ENCODE results near the gene PIK3C2B.
"Not testable (repeated sequence)": the region's sequence is repeated elsewhere in the genome, so short reads cannot be mapped to it uniquely, and the experiment has no call there.

PIK3C2B gene, protein sequence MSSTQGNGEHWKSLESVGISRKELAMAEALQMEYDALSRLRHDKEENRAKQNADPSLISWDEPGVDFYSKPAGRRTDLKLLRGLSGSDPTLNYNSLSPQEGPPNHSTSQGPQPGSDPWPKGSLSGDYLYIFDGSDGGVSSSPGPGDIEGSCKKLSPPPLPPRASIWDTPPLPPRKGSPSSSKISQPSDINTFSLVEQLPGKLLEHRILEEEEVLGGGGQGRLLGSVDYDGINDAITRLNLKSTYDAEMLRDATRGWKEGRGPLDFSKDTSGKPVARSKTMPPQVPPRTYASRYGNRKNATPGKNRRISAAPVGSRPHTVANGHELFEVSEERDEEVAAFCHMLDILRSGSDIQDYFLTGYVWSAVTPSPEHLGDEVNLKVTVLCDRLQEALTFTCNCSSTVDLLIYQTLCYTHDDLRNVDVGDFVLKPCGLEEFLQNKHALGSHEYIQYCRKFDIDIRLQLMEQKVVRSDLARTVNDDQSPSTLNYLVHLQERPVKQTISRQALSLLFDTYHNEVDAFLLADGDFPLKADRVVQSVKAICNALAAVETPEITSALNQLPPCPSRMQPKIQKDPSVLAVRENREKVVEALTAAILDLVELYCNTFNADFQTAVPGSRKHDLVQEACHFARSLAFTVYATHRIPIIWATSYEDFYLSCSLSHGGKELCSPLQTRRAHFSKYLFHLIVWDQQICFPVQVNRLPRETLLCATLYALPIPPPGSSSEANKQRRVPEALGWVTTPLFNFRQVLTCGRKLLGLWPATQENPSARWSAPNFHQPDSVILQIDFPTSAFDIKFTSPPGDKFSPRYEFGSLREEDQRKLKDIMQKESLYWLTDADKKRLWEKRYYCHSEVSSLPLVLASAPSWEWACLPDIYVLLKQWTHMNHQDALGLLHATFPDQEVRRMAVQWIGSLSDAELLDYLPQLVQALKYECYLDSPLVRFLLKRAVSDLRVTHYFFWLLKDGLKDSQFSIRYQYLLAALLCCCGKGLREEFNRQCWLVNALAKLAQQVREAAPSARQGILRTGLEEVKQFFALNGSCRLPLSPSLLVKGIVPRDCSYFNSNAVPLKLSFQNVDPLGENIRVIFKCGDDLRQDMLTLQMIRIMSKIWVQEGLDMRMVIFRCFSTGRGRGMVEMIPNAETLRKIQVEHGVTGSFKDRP (N-terminal part only)

DNA sequence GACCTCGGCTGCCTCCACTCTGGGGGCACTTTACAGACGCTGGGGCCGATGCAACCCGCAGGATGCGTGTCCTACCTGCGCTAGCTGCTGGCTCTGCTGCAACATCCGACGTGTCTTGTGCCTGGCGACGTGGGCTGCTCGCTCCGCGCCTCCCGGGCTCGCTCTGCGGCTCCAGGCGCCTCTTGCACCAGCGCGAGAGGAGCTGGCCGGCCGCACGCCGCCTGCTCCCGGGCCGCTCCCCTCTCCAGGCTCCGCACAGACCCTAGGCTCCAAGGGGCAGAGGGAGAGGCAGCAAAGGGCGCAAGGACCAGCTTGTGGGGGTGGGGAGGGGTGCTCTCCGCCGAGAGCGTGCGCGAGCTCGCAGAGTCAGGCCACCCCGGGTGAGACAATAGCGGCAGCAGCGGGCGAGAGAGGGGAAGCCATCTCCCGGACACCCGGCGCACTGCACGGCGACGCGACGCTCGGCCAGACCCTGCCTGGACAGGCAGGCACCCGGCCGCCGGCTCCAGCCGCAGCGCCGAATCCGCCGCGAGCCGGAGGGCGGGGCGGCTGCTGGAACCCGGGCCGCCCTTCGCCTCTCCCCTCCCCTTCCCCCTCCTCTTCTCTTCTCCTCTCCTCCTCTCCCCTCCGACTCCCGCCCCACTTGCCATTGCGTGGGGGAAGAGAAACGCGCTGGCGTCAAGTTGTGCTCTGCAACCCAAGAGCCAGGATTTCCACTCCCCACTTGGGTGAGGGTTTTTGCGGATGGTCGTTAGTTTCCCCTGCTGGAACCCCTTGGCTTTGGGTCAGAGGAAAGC lies at the start of gene PIK3C2B:
PIK3C2B (minus strand) TSS at position 525 of the 797 bp plus-strand sequence. CDS start 25,003 bp downstream, outside the sequence.
- DNase-seq (ENCODE audit: low read depth, low spot score): no peak

DNA sequence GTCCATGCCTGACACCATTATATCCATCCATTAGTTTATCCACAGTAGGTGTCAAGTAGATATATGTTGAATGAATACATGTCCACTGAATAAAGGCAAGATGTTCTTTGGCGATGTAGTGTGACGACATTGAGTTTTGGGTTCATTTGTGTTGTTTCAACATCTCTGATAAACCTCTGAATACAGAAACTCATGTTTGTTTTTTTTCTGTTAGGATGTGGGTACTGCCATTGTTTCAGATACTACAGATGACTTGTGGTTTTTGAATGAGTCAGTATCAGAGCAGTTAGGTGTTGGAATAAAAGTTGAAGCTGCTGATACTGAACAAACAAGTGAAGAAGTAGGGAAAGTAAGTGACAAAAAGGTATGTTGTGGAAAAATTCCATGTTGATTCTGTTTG lies 49.7 kb upstream of the PIK3C2B start:
- no peak for DNase-seq (ENCODE audit: low read depth, low spot score)
- peak overlapping the region; percentile 3 for H3K27ac ChIP-seq

More for the DNA sequence above, at the start of gene PIK3C2B:
- peak within 1 kb of the TSS; percentile 57 for H3K27ac ChIP-seq

DNA sequence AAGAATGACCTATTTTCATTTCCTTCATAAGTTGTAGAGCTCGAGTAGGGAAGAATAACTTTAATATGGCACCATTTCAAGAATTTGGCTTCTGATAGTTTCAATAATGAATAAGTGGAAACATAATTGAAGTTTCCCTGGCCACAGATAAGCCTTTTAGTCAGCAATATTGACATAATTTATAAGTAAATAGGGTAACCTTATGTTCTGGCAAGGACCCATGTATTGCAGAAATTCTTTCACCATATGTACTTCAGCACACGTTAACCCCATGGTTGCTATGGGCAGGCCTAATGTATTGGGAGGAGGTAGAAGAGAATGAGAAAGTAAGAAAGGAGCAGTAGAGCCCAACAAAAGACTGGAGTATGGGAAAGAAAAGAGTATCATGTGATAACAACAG lies 47.0 kb upstream of the PIK3C2B start:
- H3K27ac ChIP-seq: no peak overlapping the region
- DNase-seq (ENCODE audit: low read depth, low spot score): no peak

DNA sequence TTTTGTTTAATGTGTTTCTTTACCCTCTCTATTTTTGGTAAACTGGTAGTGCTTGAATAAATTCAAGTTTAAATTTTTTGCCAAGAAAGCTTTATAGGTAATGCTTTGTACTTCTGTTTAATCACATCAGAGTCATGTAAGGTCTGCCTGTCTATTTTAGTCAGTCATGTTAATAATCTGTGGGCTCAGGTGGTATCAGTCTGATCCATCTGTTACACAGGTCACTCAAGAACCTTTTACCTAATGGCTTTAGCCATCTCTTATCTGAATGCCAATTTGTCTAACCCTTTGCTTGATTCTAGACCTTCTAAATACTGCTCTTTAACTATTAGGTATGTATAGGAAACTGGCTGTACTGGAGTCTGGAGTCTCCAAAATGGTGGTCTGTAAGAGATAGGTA lies 38.2 kb upstream of the PIK3C2B start:
- DNase-seq (ENCODE audit: low read depth, low spot score): no peak
- H3K27ac ChIP-seq: no peak overlapping the region

DNA sequence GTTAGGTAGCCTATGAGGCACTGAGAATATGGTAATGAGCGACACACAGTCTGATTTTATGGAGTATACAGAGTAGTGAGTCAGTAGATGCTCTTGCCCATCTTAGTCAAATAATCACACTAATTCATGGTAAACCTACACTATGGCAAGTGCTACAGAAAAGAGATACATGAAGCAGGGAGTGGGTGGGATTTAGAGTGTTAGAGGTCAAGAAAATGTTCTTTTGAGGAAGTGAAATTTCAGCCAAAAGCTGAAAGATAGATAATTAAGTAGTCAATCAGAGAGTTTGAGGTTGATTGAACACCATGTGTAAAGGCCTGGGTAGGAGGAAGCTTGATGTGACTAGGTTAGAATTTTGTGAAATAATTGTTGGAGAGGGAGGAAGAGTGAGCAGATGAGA lies 36.3 kb upstream of the PIK3C2B start:
- no peak overlapping the region for H3K27ac ChIP-seq
- DNase-seq (ENCODE audit: low read depth, low spot score): no peak

DNA sequence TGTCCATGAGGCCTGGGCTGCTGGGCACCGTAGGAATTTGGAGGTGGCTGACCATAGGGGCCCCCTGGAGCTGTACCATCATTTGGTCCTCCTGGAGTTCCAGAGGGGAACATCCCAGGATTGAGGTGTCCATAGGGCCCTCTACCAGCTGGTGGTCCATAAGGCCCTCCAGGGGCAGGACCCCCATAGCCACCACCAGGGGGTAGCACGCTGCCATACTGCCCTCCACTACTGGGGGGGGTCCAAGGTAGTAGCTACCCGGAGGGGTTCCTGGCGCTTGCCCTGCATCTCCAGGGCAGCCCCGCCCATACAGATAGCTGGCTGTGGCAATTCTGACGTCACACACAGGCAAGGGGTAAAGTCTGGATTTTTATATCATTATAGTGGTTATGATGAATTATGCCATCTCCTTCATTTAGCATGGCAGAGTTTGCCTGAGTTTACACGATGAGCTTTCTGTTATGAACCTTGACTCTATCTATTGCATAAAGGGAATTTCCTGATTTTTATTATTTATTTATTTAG lies 34.8 kb upstream of the PIK3C2B start:
- no peak overlapping the region for H3K27ac ChIP-seq
- no peak for DNase-seq (ENCODE audit: low read depth, low spot score)

DNA sequence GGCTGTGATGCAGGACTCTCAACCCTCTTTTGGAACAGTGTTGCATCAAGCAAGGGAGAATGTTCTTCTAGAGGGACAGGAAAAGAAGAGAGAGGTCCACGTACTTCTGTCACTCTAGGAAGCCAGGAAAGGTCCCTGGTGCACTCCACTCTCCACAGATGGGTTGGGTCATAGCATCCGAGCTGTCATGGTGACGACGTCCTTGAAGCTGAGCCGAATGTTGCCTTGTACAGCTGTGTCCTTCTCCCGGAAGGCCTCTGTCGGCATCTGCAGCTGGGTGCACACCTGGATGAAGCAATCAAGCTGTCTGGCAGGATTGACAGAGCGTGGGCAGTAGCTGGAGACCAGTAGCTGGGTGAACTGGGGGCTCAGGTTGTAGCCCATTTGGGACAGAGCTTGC lies 34.1 kb upstream of the PIK3C2B start:
- no peak for DNase-seq (ENCODE audit: low read depth, low spot score)
- H3K27ac ChIP-seq: no peak overlapping the region

DNA sequence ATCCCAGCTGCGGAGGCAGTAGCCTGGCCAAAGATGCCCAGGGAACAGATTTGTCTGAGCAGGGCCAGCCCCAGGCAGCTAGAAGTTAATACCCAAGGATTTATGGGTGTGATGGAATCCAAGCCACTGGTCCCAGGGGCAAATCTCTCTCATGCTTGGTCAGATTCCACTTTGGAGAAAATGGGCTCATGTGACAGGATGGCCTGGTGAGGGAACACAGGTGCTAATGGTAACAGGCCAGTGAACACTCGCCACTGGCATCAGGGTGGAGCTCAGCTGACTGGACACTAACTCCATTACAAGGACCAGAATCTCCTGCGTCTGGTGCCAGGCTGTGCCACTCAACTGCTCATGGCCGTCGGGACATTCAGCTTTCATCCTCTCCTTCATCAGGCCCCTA lies 33.6 kb upstream of the PIK3C2B start:
- no peak for DNase-seq (ENCODE audit: low read depth, low spot score)
- no peak overlapping the region for H3K27ac ChIP-seq

DNA sequence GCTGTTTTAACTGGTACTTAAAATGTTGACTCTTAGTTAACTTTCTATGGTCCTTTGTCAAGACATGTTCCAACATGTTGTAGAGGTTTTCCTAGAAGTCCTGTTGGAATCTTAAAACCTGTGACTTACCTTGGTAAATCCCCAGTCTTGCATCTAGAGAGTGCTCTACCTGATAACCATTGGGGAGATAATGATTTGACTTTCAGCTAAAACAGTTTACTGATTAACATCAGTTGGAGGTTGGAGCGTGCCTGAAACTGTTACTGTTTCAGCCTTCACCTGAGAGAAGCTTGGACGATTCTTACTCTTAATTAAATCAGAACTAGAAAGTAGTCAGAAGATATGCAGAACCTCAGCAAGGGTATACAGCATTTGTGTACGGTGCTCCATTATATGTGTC lies 30.4 kb upstream of the PIK3C2B start:
- DNase-seq (ENCODE audit: low read depth, low spot score): peak; percentile 63
- H3K27ac ChIP-seq: peak overlapping the region; percentile 74

DNA sequence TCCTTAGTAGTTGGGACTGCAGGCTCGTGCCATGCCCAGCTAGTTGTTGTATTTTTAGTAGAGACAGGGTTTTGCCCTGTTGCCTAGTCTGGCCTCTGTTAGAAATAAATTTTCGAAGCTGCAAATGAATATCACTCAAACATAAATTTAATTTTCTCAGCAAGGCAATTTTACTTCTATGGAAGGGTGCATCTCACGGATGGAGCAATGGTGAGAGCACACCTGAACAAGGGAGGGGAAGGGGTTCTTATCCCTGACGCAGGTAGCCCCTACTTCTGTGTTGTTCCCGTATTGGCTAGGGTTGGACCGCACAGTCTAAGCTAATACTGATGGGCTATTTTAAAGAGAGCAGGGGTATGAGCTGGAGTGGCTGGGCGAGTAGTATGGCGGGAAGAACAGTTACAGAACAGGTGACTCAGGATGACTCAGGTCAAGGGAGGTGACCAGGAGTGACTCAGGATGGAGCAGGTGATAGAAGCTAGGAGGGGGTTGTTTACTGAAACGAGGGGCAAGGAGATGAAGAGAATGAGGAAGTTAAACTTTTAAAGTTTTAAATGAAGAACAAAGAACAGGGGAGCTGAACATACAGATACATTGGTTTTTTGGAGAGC lies 29.1 kb upstream of the PIK3C2B start:
- no peak for DNase-seq (ENCODE audit: low read depth, low spot score)

DNA sequence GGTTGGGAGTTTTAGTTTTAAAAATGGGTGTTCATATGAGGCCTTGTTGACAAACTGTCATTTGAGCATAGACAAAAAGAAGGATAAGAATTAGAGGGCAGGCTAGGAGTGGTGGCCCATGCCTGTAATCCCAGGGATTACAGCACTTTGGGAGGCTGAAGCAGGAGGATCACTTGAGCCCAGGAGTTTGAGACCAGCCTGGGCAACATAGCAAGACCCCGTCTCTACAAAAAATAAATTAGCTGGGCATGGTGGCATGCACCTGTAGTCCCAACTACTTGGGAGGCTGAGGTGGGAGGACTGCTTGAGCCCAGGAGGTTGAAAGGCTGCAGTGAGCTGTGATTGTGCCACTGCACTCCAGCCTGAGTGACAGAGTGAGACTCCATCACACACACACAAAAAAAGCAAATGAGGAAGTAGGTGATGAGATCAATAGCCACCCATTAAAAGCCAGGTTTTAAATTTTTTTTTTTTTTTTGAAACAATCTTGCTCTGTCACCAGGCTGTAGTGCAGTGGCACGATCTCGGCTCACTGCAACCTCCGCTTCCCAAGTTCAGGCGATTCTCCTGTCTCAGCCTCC lies 27.4 kb upstream of the PIK3C2B start:
- not testable (repeated sequence) for H3K27ac ChIP-seq; DNase-seq (ENCODE audit: low read depth, low spot score)

More for the DNA sequence above, 29.1 kb upstream of the PIK3C2B start:
- H3K27ac ChIP-seq: peak overlapping the region; percentile 74

DNA sequence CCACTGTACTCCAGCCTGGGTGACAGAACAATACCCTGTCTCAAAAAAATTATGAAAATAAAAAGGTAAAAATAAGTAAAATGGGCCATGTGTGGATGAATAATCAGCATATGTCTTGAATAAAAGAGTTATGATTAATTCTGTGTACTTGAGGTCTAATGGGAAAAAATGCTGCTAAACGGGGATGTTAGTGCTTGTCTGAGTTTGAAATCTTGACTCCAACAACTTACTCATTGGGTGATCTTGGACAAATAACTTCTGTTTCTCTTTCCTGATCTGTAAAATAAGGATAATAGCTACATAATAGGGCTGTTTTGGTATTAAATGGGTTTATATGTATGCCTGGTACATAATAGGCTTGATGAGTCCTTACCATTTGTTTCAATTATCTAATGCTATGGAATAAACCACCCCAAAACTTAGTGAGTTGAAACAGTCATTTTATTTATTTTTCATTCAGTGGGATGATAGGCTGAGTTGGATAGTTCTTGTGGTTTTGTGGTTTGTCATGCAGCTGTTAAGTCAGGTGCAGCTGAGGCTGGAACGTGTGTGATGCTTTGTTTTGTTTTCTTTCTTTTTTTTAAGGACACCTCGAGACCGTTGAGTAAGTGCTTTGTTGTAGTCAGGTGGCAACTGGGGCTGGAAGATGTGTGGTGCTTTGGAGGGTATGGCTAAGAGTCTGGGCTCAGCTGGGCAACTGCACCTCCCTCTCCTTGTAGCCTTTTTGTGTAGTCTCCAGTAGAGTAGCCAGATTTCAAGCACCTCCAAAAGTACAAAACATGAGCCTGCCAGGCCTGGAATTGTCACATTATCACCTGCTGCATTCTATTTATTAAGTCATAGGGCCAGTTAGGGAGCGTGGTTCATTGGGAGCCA lies 26.5 kb upstream of the PIK3C2B start:
- H3K27ac ChIP-seq: peak overlapping the region; percentile 23
- peak; percentile 48 for DNase-seq (ENCODE audit: low read depth, low spot score)

DNA sequence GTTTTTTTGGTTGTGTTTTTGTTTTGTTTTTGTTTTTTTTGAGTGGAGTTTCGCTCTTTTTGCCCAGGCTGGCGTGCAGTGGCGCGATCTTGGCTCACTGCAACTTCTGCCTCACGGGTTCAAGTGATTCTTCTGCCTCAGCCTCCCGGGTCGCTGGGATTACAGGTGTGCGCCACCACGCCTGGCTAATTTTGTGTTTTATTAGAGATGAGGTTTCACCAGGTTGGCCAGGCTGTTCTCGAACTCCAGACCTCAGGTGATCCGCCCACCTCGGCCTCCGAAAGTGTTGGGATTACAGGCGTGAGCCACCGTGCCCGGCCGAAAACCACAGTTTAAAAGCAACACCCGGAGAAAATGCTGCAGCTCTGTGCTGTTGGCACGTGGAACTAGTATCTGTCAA lies 22.8 kb upstream of the PIK3C2B start:
- DNase-seq (ENCODE audit: low read depth, low spot score); H3K27ac ChIP-seq: not testable (repeated sequence)

DNA sequence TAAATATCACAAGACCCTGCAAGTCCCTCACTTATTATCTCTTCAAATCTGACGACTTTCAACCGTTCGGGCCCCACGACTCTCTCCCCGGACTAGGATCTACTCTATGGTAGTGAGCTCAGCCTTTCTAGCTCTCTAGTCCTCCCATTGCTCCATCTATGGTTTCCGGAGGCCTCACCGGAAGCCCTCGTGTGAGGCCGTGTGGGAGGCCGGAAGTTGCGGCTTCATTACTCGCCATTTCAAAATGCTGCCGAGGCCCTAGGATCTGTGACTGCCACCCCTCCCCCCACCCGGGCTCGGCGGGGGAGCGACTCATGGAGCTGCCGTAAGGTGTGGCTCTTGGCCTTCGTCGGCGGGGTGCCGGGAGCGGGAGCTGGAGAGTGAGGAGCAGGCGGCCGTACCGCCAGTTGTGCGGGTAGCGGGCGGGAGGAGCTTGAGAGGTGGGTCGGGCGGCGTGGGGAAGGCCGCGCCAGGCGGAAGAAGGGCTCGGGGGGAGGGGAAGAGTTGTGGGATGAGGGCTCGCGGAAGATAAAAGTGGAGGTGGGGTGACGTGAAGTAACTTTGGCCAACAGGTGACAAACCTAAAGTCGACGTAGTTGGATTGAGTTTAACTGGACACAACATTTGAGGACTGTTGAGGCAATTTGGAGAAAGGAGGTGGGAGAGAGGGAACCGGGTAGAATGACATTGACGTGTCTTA lies 21.7 kb upstream of the PIK3C2B start, which contains the start of gene MDM4:
MDM4 (plus strand) TSS at position 227 of the 700 bp plus-strand sequence. CDS start 9,113 bp downstream, outside the sequence.
- DNase-seq (ENCODE audit: low read depth, low spot score): peak; percentile 84

DNA sequence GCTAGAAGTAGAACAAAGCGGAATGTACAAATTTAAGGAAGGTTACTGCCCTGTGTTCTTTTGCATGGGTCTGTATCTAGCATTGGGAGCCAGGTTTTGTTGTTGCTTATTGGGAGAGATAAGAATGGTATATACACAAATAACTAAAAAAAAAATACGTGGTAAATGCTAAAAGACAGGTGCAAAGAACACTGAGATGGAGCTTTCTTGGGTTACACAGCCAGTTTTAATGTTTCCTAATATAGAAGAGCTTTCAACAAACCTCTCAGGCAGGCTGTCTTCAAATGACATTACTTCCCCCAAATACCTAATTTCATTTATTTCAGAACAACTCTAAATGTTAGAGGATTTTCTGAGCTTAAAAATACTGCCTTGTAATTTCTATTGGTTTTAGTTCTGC lies 20.2 kb upstream of the PIK3C2B start:
- H3K27ac ChIP-seq: no peak overlapping the region
- DNase-seq (ENCODE audit: low read depth, low spot score): no peak

More for the DNA sequence above, 21.7 kb upstream of the PIK3C2B start, which contains the start of gene MDM4:
- H3K27ac ChIP-seq: peak within 1 kb of the TSS; percentile 90

DNA sequence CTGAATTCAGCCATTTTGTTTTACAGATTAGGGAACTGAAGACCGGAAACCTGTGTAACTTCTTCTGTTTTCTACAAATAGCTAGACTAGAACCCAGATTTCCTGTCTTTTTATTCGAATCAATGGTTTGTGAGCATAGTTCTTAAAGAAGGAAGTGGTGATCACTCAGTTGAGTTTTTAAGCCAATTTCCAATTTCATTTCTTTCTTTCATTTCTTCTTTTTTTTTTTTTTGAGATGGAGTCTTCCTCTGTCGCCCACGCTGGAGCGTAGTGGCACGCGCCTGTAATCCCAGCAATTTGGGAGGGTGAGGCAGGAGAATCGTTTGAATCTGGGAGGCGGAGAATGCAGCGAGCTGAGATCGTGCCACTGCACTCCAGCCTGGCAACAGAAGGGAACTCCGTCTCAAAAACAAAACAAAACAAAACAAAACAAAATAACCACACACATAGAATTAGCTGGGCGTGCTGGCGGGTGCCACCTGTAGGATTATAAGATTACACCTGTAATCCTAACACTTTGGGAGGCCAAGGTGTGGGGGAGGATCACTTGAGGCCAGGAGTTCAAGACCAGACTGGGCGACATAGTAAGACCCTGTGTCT lies 18.6 kb upstream of the PIK3C2B start:
- H3K27ac ChIP-seq: no peak overlapping the region
- no peak for DNase-seq (ENCODE audit: low read depth, low spot score)

DNA sequence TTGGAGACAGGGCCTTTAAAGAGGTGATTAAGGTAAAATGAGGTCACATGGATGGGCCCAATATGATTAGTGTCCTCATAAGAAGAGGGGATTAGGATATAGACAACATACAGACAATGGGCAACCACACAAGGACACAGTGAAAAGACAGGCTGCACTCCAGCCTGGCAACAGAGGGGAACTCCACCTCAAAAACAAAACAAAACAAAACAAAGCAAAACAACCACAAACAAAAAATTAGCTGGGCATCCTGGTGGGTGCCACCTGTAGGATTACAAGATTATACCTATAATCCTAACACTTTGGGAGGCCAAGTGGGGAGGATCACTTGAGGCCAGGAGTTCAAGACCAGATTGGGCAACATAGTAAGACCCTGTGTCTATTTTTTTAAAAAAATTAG lies 16.8 kb upstream of the PIK3C2B start:
- H3K27ac ChIP-seq: no peak overlapping the region
- no peak for DNase-seq (ENCODE audit: low read depth, low spot score)
